Peyer's patch (tissue), 4 donors: ENCODE measurements around the gene DACH1.

ENCODE experiments used
- POLR2A ChIP-seq, 2 donors: fragments of 450-650 bp; IDR thresholded peaks; one replicate each; pipeline ENCODE4 v1.5.1; 2017; ENCODE audit warnings: antibody characterized with exemption in 2 of 2, mild to moderate bottlenecking in 2 of 2, moderate library complexity in 2 of 2
- TF ChIP-seq, protein P1 (sequence below), 6 experiments: fragments of 450-650 bp in 4 of 6; fragments of 200-600 bp in 2 of 6; sonication (generic) in 1 of 6; IDR thresholded peaks; one replicate each; pipeline ENCODE4 v1.5.1; 2017 to 2019; ENCODE audit warnings: antibody characterized with exemption in 6 of 6, mild to moderate bottlenecking in 3 of 6, moderate library complexity in 1 of 6

- TF ChIP-seq, protein P1, sequence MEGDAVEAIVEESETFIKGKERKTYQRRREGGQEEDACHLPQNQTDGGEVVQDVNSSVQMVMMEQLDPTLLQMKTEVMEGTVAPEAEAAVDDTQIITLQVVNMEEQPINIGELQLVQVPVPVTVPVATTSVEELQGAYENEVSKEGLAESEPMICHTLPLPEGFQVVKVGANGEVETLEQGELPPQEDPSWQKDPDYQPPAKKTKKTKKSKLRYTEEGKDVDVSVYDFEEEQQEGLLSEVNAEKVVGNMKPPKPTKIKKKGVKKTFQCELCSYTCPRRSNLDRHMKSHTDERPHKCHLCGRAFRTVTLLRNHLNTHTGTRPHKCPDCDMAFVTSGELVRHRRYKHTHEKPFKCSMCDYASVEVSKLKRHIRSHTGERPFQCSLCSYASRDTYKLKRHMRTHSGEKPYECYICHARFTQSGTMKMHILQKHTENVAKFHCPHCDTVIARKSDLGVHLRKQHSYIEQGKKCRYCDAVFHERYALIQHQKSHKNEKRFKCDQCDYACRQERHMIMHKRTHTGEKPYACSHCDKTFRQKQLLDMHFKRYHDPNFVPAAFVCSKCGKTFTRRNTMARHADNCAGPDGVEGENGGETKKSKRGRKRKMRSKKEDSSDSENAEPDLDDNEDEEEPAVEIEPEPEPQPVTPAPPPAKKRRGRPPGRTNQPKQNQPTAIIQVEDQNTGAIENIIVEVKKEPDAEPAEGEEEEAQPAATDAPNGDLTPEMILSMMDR (IDR thresholded peaks at IDR 0.05), result no peak
- TF ChIP-seq POLR2A (IDR thresholded peaks at IDR 0.05), result no peak
These were observed 52.1 kb downstream of the DACH1 start for GRCh38 chr13:71814806-71815360.
